Caco-2 (cell line): ENCODE data around the gene RPUSD3. TPM values are rescaled to one million over a fixed set of nuclear protein-coding genes. Genes with fewer than 3 reads are reported as not detected.

Experiments used
- BruUV-seq: library from RNA; stranded (reverse); fragments of 400-500 nt; replicated peaks from 2 replicates; lab custom pipeline; 2021; lab: Mats Ljungman, UMichigan
- CTCF ChIA-PET: fragments of 300-600 bp; sonication (Branson Sonifier 250); formaldehyde crosslinking; loops from one replicate; lab custom pipeline; 2022; ENCODE audit warnings: antibody characterized with exemption; lab: Charles Lee
- POLR2A ChIA-PET: fragments of 300-600 bp; sonication (Branson Sonifier 250); formaldehyde crosslinking; loops from one replicate; lab custom pipeline; 2022; ENCODE audit warnings: antibody characterized with exemption; lab: Charles Lee
- DNase-seq, 2 experiments: peaks; one replicate each; pipeline versions ENCODE4 v3.0.0 to v3.0.0-alpha.2; 2020 to 2022
- H3K27me3 ChIP-seq: replicated peaks from 2 replicates; pipeline ENCODE4 v1.6.0; 2011; ENCODE audit warnings: low read length; ENCODE audit not compliant: control insufficient read depth, insufficient read depth
- H3K36me3 ChIP-seq: 2 replicates; pipeline ENCODE4 v1.5.1; 2011; ENCODE audit warnings: low read length; ENCODE audit not compliant: control insufficient read depth, insufficient read depth
- H3K4me1 ChIP-seq: fragments of 250-450 bp; sonication (Bioruptor Pico); 2 replicates; pipeline ENCODE4 v1.5.1; 2020; ENCODE audit warnings: mild to moderate bottlenecking
- H3K4me3 ChIP-seq: 2 replicates; pipeline ENCODE4 v1.5.1; 2011; ENCODE audit warnings: low read depth, mild to moderate bottlenecking, control low read depth, low read length
- H3K9me3 ChIP-seq: fragments of 250-450 bp; sonication (Bioruptor Pico); 2 replicates; pipeline ENCODE4 v1.5.1; 2020; ENCODE audit warnings: mild to moderate bottlenecking, moderate library complexity
- H3K27ac Mint-ChIP-seq: one replicate; pipeline ENCODE4 v1.8.0; 2022; ENCODE audit warnings: mixed read lengths; ENCODE audit not compliant: unreplicated experiment
- H3K27me3 Mint-ChIP-seq: one replicate; pipeline ENCODE4 v1.8.0; 2022; ENCODE audit warnings: mixed read lengths; ENCODE audit not compliant: insufficient read depth, unreplicated experiment
- H3K36me3 Mint-ChIP-seq: one replicate; pipeline ENCODE4 v1.8.0; 2022; ENCODE audit warnings: mild to moderate bottlenecking, mixed read lengths; ENCODE audit not compliant: insufficient read depth, unreplicated experiment
- H3K4me1 Mint-ChIP-seq: one replicate; pipeline ENCODE4 v1.8.0; 2022; ENCODE audit warnings: low read depth, mixed read lengths; ENCODE audit not compliant: unreplicated experiment
- H3K4me3 Mint-ChIP-seq: one replicate; pipeline ENCODE4 v1.8.0; 2022; ENCODE audit warnings: mild to moderate bottlenecking, moderate library complexity, mixed read lengths; ENCODE audit not compliant: unreplicated experiment
- H3K9me3 Mint-ChIP-seq: one replicate; pipeline ENCODE4 v1.8.0; 2022; ENCODE audit warnings: mixed read lengths; ENCODE audit not compliant: unreplicated experiment
- CTCF ChIP-seq, 2 experiments: fragments of 200-600 bp in 1 of 2; IDR thresholded peaks; 1 replicate in 1 of 2; 2 replicates in 1 of 2; pipeline versions ENCODE4 v1.5.1 to v1.8.0; 2011 to 2022; ENCODE audit warnings: antibody characterized with exemption in 1 of 2, control low read depth in 1 of 2, inconsistent platforms in 1 of 2, low read depth in 1 of 2, low read length in 1 of 2, mild to moderate bottlenecking in 1 of 2, moderate library complexity in 1 of 2; ENCODE audit not compliant: insufficient read depth in 1 of 2, severe bottlenecking in 1 of 2, unreplicated experiment in 1 of 2
- intact Hi-C: fragments of 100-400 bp; cut with micrococcal nuclease; formaldehyde crosslinking; loops from one replicate; pipeline ENCODE4 v1.10.0; 2022; ENCODE audit not compliant: unreplicated experiment
- total RNA-seq: library from RNA; stranded (reverse); gene quantifications from 2 replicates; pipeline ENCODE4 v1.2.3, GENCODE V29; 2022

Gene RPUSD3
- total RNA-seq, 1 experiment from 2014 or later, result 61.8 TPM

DNA sequence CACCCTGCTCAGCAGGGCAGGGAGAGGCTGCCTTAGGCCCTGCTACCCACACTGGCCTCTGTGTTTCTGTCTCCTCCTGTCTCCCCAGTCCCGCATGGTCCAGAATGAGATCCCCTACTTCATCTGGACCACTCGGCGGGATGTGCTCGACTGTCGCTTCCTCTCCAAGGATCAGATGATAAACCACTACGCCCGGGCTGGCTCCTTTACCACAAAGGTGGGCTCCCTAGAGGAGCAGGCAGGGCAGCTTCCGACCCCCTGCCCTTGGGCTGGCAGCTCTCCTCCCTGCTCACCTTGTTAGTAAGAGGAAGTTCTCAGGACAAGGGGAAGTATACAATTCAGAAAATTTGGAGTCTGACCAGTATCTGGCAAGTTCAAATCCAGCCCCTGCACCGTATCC lies 27.8 kb downstream of the RPUSD3 start:
- Mint-ChIP-seq H3K27me3 (no peaks in the 10 kb centered on the region), H3K9me3 (no peaks in the 10 kb centered on the region), H3K4me3 (no peak overlapping the region), H3K27ac (no peak overlapping the region), H3K4me1 (no peaks in the 10 kb centered on the region), H3K36me3 (peaks cover under 1% of the 10 kb centered on the region)
- Histone ChIP-seq H3K9me3 (no peaks in the 10 kb centered on the region), H3K36me3 (no peaks in the 10 kb centered on the region), H3K4me3 (no peak overlapping the region), H3K4me1 (no peaks in the 10 kb centered on the region), H3K27me3 (no peaks in the 10 kb centered on the region)
- ChIA-PET CTCF (no interaction called here), POLR2A (no interaction called here)
- no peak for DNase-seq
- BruUV-seq, result no TSS peak
- TF ChIP-seq CTCF (IDR thresholded peaks at IDR 0.05; ENCODE audit: insufficient read depth in 1 of 2, low read depth in 1 of 2, low read length in 1 of 2, severe bottlenecking in 1 of 2, unreplicated experiment in 1 of 2), result no peak
- intact Hi-C loops, result no loop called here

- no peak overlapping the region for H3K27ac Mint-ChIP-seq
- no peak overlapping the region for H3K4me3 ChIP-seq
- BruUV-seq, result no TSS peak
- H3K4me1 ChIP-seq, result peaks cover 12% of the 10 kb centered on the region
- no peak for DNase-seq
- no peak overlapping the region for H3K4me3 Mint-ChIP-seq
- H3K27me3 ChIP-seq, result no peaks in the 10 kb centered on the region
- H3K27me3 Mint-ChIP-seq, result no peaks in the 10 kb centered on the region
- H3K9me3 Mint-ChIP-seq, result no peaks in the 10 kb centered on the region
- POLR2A ChIA-PET, result no interaction called here
- H3K36me3 Mint-ChIP-seq, result peaks cover 28% of the 10 kb centered on the region
- peaks cover 6% of the 10 kb centered on the region for H3K4me1 Mint-ChIP-seq
- TF ChIP-seq CTCF (IDR thresholded peaks at IDR 0.05; ENCODE audit: insufficient read depth in 1 of 2, low read depth in 1 of 2, low read length in 1 of 2, severe bottlenecking in 1 of 2, unreplicated experiment in 1 of 2), result no peak
- no peaks in the 10 kb centered on the region for H3K9me3 ChIP-seq
- intact Hi-C loops, result no loop called here
- H3K36me3 ChIP-seq, result no peaks in the 10 kb centered on the region
- CTCF ChIA-PET, result no interaction called here
Observed at GRCh38 chr3:9812870-9813483, 30.8 kb downstream of the RPUSD3 start.

DNA sequence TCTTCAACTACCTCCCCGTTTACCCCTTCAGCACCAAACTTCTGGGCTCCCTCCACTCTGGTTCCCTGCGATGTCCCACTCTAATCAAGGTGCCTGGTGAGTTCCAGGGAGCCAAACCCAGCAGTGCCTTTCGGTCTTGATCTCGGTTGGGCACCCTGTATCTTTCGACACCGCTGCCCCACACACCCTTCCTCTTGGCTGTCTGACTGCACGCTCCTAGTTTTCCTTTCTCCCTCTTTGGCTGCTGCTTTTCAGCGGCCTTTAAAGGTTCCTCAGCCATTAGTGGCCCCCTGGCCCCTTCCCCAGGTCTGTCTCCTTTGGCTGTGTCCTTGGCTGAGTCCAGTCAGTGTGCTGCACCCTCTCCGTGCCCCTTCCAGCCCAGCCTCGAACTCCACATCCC lies 33.0 kb downstream of the RPUSD3 start:
- Mint-ChIP-seq H3K27ac (peak overlapping the region; percentile 5), H3K4me1 (peaks cover 6% of the 10 kb centered on the region), H3K36me3 (peaks cover 41% of the 10 kb centered on the region), H3K27me3 (no peaks in the 10 kb centered on the region), H3K9me3 (no peaks in the 10 kb centered on the region), H3K4me3 (peak overlapping the region; percentile 47)
- CTCF ChIA-PET, result no interaction called here
- TF ChIP-seq CTCF (IDR thresholded peaks at IDR 0.05; ENCODE audit: insufficient read depth in 1 of 2, low read depth in 1 of 2, low read length in 1 of 2, severe bottlenecking in 1 of 2, unreplicated experiment in 1 of 2), result no peak
- no peaks in the 10 kb centered on the region for H3K9me3 ChIP-seq
- no peak for DNase-seq
- no peaks in the 10 kb centered on the region for H3K36me3 ChIP-seq
- intact Hi-C loops, result no loop called here
- POLR2A ChIA-PET, result no interaction called here
- BruUV-seq, result no TSS peak
- H3K4me1 ChIP-seq, result peaks cover 12% of the 10 kb centered on the region
- no peaks in the 10 kb centered on the region for H3K27me3 ChIP-seq
- no peak overlapping the region for H3K4me3 ChIP-seq
